GM06990 (cell line): ENCODE data around the gene CPO.

Source experiments
- DNase-seq: peaks from one replicate; pipeline ENCODE4 v3.0.0-alpha.2; 2011; ENCODE audit not compliant: insufficient read length; ENCODE audit errors: extremely low read depth
- H3K27me3 ChIP-seq: replicated peaks from 2 replicates; pipeline ENCODE4 v1.6.0; 2011; ENCODE audit warnings: low read length; ENCODE audit not compliant: control insufficient read depth, insufficient read depth
- H3K36me3 ChIP-seq: 2 replicates; pipeline ENCODE4 v1.5.1; 2011; ENCODE audit warnings: low read length; ENCODE audit not compliant: control insufficient read depth, insufficient read depth
- H3K4me3 ChIP-seq: replicated peaks from 2 replicates; pipeline ENCODE4 v1.5.1; 2011; ENCODE audit warnings: low read depth, mild to moderate bottlenecking, control low read depth, low read length
- CTCF ChIP-seq: IDR thresholded peaks from 2 replicates; pipeline ENCODE4 v1.5.1; 2011; ENCODE audit warnings: low read length, control low read depth, mild to moderate bottlenecking, inconsistent platforms; ENCODE audit not compliant: insufficient read depth, poor library complexity, severe bottlenecking

Gene CPO

DNA sequence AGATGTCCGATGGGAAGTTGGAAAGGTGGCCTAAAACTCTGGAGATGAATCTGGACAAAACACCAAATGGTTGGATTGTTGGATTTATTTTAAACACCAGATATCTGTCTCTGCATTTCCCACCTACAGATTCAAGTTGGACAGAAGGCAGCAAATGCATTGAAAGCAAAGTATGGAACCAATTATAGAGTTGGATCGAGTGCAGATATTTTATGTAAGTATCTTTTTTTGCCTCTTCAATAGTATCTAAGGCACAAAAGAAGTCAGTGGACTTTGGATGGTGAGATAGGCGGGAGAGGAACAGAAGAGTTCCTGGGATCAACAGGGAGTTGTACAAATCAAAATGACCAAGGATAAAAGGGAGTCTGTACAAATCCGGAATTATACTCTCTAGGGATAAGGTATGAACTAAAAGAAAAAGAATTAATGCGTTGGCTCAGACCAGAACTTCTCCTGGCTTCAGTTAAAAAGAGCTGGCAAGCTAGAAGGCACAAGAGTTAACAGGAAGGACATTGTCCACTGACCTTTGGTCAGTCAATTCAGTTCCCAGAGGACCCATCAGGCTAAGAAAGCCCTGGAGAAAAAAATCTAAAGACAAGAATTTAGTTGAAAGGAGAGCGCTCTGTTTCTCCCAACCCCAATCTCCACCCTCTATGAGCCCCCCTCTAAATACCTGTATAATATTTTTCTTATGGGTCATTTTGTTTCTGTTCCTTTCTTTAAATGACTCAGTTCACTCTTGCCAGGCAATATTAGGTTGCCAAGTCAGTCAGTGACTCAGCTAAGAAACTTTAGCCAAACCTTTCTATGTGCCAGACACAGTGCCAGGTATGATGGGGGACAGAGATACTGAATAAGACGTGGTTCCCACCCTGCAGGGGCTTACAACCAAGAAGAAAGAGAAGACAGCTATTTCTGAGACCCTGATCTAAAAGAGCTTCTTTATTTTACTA, 29.1 kb downstream of the CPO start:
- TF ChIP-seq CTCF: no peak
- Histone ChIP-seq H3K27me3 (no peaks in the 10 kb centered on the region; the same call in 1 of the 2 replicates), H3K4me3 (no peak overlapping the region), H3K36me3 (no peaks in the 10 kb centered on the region)
- DNase-seq: no peak

GRCh38 chr2:206969192-206969591, 29.9 kb downstream of the CPO start:
- no peak for TF ChIP-seq CTCF
- Histone ChIP-seq H3K36me3 (no peaks in the 10 kb centered on the region), H3K27me3 (no peaks in the 10 kb centered on the region; the same call in 1 of the 2 replicates), H3K4me3 (no peak overlapping the region)
- DNase-seq: no peak

- Histone ChIP-seq H3K4me3 (no peak overlapping the region), H3K27me3 (no peaks in the 10 kb centered on the region; the same call in 1 of the 2 replicates), H3K36me3 (no peaks in the 10 kb centered on the region)
- TF ChIP-seq CTCF: no peak
- DNase-seq: no peak
These were observed 31.5 kb downstream of the CPO start for GRCh38 chr2:206970589-206971360.

DNA sequence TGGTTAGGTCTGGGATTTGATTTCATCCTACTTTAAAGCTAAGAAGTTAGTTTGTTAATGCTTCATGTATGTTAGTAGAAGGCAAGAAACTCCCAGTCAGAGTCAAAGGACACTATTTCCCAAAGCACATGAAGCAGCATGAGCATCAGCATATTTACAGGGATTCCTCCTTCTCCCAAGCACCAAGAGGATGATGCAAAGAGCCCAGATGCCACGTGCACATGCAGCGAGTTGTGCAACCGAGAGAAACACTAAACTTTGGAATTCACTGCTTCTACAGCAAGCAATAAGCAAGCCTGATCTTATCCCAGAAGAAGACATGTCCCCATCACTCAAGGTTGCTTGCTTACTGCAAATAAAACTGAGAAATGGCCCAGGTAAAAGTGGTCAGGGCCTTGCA, 32.5 kb downstream of the CPO start:
- no peaks in the 10 kb centered on the region for H3K36me3 ChIP-seq
- DNase-seq: no peak
- no peak overlapping the region for H3K4me3 ChIP-seq
- no peaks in the 10 kb centered on the region; the same call in 1 of the 2 replicates for H3K27me3 ChIP-seq
- no peak for TF ChIP-seq CTCF

DNA sequence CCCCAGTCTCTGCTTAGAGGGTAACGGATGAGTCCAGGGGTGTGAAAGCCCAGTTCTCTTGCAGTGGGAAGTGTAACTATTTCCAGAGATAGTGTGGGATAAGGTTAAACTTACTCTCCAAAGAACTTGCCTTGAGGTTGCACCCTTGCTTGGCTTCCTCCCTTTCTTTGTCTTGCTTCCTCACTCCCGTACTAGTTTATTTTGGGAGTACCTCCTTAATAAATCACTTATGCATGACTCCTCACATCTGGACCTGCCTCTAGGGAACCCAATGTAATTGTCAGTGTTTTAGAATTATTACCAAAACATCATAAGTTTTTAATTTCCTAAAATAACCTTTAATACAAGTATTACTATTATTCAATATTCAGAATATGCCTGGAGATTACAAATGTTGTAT, 35.2 kb downstream of the CPO start:
- Histone ChIP-seq H3K27me3 (no peaks in the 10 kb centered on the region), H3K36me3 (no peaks in the 10 kb centered on the region), H3K4me3 (no peak overlapping the region)
- no peak for DNase-seq
- TF ChIP-seq CTCF: no peak
